ENCODE results near the gene PNMA8C.
"Not testable (repeated sequence)": the region's sequence is repeated elsewhere in the genome, so short reads cannot be mapped to it uniquely, and the experiment has no call there.

PNMA8C gene

DNA sequence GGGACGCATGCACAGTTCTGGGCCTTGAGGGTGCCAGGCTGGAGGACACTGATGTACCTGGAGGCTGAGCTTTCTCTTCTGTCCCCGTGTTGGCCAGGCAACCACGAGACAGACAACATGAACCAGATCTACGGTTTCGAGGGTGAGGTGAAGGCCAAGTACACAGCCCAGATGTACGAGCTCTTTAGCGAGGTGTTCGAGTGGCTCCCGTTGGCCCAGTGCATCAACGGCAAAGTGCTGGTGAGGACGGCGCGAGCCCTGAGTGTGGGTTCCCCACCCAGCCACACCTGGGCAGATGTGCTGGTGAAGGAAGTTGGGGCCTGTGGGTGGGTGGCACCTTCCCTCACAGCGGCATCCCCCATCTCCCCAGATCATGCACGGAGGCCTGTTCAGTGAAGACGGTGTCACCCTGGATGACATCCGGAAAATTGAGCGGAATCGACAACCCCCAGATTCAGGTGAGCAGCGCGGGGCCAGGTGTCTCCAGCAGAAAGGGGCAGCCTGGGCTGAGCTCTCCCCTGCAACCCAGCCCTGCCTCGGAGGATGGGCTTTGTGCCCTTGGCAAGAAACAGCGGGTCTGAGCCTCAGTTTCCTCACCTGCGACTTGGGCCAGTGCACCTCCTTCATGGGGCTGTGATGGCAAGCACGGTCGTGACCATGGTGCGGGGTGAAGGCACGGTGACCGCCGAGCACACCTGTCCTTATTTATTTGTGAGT lies 41.6 kb downstream of the PNMA8C start:
- DNase-seq, result no peak

DNA sequence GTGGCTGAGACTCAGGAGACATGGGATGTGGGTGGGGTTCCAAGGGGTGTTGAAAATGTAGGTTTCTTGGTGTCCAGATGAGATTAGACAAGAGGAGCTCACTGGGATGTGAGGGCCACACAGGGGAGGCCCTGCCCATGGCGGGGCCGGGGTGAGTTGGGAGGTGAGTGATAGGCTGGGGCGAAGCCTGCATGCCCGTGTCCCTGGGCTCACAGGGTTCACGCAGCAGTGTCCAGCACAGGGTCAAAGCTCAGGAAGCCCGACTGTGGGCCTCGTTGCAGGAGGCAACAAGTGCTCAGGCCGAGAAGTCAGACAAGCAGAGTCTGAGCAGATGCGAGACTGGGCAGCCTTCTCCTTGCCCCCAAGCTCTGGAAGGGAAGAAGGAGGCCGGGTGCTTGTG lies 42.6 kb downstream of the PNMA8C start:
- DNase-seq, result no peak

DNA sequence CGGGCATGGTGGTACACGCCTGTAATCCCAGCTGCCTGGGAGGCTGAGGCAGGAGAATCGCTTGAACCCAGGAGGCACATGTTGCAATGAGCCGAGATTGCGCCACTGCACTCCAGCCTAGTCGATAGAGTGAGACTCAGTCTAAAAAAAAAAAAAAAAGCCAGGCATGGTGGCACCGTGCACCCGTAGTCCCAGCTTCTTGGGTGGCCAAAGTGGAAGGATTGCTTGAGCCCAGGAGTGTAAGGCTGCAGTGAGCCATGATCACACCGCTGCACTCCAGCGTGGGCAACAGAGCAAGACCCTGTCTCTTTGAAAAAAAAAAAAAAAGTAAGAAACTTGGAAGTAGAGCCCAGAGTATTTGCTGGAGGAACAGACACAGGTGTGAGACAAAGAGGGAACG lies 43.1 kb downstream of the PNMA8C start:
- DNase-seq, result no peak

DNA sequence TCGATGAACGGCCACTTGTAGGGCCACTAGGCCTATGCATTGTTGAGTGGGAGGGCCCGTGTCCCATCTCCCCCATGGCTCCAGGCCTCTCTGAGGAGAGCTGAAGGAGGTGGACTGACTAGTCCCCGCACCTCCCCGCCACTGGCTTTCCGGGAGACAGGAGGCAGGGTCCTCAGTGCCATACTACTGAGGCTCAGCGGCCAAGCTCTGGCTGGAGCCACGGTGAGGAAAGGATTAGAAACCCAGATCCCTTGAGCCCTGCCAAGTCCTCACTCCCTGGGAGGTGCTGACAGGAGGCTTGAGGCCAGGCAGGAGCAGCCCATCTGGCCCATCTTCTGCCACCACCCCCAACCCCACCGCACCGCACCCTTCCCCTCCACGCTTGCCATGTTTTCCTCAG lies 44.3 kb downstream of the PNMA8C start:
- DNase-seq, result no peak

DNA sequence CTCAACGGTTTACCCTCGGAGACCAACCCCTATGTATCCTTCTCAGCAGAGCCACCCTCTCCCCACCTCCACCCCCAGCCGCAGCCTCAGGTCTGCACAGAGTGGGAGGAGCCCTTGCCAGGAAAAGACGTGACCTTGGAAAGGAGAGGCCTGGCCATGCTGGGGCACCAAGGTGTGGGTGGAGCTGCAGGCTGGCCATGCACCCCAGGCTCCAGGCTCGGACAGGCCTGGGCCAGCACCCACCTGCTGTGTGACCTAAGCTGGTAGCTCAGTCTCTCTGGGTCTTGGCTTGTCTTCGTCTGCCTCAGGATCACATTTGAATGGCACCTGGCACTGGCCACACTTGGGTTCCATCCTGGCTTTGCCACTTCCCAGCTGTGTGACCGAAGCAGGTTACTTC lies 44.9 kb downstream of the PNMA8C start:
- no peak for DNase-seq

DNA sequence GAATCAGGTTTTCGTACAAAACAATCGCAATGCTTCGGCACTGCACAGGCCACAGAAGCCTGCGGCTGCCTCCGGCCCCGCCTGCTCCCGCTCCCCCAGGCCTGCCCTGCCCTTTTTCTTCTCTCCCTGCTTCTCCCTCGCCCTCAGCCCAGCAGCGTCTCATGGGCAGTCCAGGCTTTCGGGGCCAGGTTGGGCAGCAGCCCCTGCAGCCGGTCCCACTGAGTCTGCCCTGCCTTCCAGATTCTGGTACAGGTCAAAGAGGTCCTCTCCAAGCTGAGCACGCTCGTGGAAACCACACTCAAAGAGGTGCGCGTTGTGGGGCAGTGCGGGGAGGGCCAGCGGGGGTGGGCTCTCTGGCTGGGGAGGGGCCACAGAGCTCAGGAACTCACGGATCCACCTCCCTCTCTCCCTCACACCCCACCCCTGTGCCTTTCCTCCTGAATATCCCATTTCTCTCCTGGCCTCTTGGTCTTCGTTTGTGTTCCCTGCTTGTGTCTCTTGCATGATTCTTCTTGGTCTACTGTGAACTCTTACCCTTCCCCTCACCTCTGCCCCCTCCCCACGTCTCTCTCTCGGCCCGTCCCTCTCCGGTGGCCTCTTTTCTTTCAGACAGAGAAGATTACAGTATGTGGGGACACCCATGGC lies 45.4 kb downstream of the PNMA8C start:
- no peak for DNase-seq

DNA sequence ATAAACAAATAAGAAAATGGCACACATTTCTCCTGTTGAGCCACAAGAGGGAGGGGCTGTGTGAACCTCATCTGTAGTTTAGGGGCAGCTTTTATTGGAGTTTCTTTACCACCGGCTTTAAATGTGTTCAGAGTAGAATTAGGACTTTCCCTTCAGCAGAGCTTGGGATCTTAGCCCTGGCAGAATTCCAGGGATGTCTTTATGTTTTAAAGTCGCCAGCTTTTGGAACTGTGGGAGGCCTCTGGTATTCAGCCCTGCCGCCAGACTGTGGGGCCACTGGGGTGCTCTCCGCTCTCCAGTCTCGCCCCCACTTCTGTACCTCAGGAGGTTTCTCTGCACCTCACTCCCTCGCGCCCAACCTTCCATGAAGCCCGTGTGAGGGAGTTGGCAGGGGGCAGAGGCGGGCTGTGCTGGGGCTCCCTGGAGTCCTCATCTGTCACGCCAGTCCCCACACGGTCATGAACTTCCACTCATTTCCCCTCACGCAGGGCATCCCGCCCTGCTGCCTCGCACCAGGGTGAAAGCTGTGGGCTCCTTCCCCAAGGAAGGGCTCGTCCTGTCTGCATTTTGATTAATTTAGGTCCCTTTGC lies 46.9 kb downstream of the PNMA8C start:
- DNase-seq, result no peak

DNA sequence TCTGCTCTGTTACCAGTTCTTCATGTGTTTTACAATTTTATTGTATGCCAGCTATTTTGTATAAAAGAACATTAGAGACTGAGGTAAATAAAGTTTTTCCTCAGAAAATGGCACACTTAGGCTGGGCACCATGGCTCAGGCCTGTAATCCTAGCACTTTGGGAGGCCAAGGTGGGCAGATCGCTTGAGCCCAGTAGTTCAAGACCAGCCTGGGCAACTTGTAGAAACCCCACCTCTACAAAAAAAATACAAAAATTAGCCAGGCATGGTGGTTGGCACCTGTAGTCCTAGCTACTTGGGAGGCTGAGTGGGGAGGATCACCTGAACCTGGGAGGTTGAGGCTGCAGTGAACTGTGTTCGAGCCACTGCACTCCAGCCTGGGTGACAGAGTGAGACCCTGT lies 47.4 kb downstream of the PNMA8C start:
- DNase-seq, result no peak

DNA sequence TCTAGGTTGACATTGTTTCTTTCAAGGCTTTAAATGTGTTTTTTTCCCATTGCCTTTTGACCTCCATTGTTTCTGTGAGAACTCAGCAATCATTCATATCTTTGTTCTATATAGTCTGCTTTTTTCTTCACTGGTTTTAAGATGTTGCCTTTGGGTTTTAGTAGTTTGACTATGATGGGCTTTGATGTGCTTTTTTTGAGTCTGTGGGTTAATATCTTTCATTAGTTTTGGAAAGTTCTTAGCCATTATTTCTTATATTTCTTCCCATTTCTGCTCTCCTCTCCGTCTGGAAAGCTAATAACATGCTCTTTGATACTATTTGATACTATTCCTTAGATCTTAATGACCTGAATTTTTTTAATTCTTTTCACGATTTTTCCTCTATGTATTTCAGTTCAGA lies 48.0 kb downstream of the PNMA8C start:
- no peak for DNase-seq

DNA sequence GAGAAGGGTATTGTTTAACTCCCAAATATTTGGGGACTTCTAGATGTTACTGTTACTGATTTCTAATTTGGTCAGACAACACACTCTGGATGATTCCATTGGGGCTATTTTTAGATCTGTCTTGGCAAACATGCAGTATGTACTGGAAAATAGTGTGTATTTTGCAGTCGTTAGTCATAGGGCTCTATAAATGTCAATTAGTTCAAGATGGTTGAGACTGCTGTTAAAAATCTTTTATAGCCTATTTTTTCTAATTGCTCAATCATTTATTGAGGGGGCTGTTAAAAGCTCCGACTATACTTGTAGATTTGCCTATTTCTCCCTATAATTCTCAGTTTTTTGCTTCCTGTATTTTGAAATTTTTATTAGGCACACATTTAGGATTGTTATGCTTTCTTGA lies 50.5 kb downstream of the PNMA8C start:
- no peak for DNase-seq

DNA sequence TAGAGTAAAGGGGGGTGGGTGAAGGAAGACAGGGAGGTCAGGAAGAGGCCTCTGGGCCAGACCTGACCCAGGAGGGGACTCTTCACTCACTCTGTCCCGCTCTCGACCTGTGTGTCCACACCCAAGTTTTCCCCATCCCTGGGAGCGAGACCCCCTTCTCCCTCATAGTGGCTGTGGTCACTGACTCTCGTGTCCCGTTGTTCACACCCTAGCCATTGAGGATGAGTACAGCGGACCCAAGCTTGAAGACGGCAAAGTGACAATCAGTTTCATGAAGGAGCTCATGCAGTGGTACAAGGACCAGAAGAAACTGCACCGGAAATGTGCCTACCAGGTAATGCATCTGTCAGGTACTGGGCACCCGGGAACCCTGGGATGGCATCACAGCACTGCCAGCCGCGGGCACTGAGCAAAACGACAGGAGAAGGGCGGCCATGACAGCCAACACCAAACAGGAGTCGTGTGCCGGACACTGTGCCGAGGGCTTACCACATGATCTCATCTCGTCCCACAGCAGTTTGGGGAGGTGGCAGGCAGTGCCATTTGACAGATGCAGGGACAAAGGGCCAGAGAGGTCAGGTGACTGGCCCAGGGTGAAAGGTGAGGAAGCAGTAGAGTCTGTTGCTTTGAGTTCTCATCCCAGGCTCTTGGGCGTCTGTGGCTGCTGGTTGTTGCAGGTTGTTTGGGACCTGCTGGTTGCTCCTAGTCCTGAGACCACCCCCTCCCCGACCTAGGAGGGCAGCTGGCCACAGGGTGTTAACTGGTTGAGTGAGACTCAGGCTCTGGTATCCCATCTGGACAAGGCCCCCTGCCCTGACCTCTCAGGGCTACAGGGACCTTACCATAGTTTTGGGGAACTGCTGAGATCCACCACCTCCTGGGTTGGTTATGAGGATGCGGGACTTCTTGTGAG lies 52.2 kb downstream of the PNMA8C start:
- DNase-seq, result no peak

DNA sequence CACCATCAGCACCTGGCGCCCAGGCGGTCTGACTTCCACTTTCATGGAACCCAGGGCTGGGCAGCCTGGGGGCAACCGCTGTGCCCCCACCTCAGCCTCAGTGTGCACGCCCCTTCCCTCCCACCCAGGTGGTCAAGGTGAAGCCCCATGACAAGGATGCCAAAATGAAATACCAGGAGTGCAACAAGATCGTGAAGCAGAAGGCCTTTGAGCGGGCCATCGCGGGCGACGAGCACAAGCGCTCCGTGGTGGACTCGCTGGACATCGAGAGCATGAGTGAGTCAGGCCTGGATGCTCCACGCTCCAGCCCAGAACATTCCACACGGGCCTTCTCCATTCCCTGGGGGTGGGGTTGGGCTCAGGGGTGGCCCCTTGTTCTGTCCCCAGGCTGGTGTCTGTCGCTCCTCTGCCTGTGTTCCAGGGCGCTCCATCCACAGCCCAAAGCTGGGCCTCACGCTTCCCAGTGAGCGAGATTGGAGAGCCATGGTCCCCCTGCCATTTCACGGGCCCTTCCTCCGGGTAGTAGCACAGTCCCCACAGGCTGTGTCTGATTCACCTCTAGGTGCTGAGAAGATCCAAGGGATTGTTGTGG lies 53.2 kb downstream of the PNMA8C start:
- DNase-seq, result not testable (repeated sequence)

Measured in hematopoietic multipotent progenitor cell treated with erythropoietin and hydrocortisone succinate and interleukin-3 and kit ligand, for 4 days (in vitro differentiated cells).